Omental fat pad (tissue), 4 donors: Measurements from ENCODE around the gene EIF4A3. TPM values are rescaled to one million over a fixed set of nuclear protein-coding genes. Genes with fewer than 3 reads are reported as not detected.

ENCODE experiments used
- ATAC-seq: fragments of 150-250 bp; one replicate; pipeline ENCODE4 v1.9.1; 2016; ENCODE audit warnings: mild to moderate bottlenecking, moderate library complexity; ENCODE audit not compliant: low FRiP score
- DNase-seq: peaks from one replicate; pipeline ENCODE4 v3.0.0-alpha.2; 2019; ENCODE audit warnings: low spot score
- total RNA-seq, 4 donors: library from RNA; depleted of rRNA; stranded (reverse); fragments of >200 nt; gene quantifications; one replicate each; pipeline ENCODE4 v1.1.0, GENCODE V29; 2016
- TF ChIP-seq, protein P1 (sequence below), 3 donors: fragments of 450-650 bp; IDR thresholded peaks; one replicate each; pipeline ENCODE4 v1.5.1; 2016 to 2017; ENCODE audit warnings: antibody characterized with exemption in 3 of 3, mild to moderate bottlenecking in 3 of 3, moderate library complexity in 2 of 3

The EIF4A3 gene
- total RNA-seq, 4 donors from 2014 or later = 49.0 to 218 (median 112) TPM

DNA sequence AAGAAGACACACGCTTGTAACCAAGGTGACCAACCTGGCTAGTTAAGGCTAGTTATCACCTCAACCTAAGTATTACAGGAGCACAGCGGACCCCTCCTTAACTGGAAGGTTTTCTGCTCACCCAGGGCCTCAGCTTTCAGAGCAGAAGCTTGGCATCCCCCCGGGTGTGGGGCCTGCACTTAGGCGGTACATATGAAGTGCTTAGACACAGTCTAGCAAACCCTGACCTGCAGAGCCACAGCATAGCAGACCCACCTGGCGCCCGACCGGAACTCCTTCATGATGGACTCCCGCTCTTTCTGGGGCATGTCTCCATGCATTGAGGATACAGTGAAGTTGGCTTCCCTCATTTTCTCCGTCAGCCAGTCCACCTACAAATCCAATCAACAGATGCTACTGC, 9.8 kb downstream of the EIF4A3 start:
- ATAC-seq (no peak), DNase-seq (no peak)
- TF ChIP-seq, protein P1, sequence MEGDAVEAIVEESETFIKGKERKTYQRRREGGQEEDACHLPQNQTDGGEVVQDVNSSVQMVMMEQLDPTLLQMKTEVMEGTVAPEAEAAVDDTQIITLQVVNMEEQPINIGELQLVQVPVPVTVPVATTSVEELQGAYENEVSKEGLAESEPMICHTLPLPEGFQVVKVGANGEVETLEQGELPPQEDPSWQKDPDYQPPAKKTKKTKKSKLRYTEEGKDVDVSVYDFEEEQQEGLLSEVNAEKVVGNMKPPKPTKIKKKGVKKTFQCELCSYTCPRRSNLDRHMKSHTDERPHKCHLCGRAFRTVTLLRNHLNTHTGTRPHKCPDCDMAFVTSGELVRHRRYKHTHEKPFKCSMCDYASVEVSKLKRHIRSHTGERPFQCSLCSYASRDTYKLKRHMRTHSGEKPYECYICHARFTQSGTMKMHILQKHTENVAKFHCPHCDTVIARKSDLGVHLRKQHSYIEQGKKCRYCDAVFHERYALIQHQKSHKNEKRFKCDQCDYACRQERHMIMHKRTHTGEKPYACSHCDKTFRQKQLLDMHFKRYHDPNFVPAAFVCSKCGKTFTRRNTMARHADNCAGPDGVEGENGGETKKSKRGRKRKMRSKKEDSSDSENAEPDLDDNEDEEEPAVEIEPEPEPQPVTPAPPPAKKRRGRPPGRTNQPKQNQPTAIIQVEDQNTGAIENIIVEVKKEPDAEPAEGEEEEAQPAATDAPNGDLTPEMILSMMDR (IDR thresholded peaks at IDR 0.05) = no peak

DNA sequence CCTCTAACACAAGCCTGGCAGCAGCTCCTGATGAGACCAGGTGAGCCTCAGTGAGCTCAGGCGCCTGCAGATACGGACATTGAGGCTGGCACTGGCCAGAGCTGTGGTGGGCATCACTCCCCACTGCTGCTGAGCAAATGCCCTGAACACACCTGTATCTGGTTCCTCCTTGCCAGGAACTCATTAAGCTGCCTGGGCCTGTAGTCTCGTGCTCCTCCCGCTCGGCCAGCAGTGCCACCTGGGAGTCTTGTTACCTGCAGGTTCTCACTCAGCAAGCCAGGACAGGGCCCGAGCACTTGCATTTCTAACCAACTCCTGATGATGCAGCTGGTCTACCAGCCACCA, 13.3 kb downstream of the EIF4A3 start:
- ATAC-seq (no peak), DNase-seq (no peak)
- TF ChIP-seq, protein P1 (IDR thresholded peaks at IDR 0.05) = no peak

DNA sequence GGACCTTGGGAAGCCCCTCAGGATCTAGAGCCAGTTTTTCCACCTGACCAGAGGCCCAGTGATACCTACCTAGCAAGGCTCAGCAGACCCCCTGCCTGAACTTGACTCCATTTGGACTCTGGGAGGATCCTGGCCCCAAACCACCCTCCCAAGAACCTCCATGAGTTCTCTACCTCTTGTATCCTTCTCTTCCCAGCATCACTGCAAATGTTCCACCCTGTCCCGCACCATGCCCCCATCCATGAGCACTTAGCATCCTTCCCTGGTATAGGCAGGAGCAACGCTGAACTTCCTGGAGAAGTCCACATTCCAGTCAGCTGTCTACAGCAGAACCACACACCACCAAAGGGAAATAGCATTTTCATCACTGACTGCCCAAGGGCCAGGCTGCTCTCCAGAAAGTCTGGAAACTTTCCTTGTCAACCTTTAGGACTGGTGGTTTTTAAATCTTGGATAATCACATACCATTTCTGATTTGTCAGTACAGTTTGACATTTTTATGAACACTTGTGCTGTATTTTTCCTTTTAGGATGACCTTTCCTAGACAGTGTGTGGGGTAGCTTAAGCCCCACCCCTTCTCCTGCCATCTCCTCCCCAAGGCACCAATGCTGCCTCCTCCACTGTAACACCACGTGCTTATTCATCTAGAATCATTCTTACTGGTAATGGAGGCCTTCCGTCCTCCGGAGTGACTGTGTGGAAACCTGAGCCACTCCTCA, 13.9 kb downstream of the EIF4A3 start:
- ATAC-seq = no peak

DNA sequence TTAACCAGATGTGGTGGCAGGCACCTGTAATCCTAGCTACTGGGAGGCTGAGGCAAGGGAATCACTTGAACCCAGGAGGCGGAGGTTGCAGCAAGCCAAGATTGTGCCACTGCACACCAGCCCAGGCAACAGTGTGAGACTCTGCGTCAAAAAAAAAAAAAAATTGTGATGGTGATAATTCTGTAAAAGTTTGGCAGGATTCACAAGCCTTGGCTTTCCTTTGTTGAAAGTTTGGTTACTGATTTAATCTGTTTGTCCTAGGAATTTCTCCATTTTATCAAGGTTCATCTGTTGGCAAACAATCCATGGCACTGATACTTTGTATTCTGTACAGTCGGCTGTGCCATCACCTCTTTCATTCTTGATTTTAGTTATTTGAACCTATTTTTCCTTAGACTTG, 15.9 kb downstream of the EIF4A3 start:
- TF ChIP-seq, protein P1 (IDR thresholded peaks at IDR 0.05) = no peak
- no peak for ATAC-seq
- DNase-seq = no peak

More for the DNA sequence above, 13.9 kb downstream of the EIF4A3 start:
- no peak for DNase-seq
- TF ChIP-seq, protein P1 (IDR thresholded peaks at IDR 0.05) = no peak

DNA sequence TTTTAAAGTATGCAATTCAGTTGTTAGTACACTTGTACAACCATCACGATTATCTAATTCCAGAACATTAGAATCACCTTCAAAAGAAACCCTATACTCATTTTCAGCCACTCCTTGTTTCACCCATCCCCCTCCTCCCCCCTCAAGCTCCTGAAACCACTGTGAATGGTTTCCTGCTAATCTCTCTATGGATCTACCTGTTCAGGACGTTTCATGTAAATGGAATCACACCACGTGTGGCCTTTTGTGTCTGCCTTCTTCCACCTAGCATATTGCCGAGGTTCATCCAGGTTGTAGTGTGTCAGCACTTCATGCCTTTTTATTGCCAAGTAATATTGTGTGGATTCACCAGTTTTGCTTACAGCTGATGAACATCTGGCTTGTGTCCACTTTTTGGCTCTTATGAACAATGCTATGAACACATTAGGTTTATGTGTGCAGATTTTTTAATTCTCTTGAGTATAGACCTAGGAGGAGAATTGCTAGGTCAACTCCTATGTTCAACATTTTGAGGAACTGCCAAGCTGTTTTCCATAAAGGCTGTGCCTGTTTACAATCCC, 17.8 kb downstream of the EIF4A3 start:
- DNase-seq = no peak
- no peak for ATAC-seq
- TF ChIP-seq, protein P1 (IDR thresholded peaks at IDR 0.05) = no peak

DNA sequence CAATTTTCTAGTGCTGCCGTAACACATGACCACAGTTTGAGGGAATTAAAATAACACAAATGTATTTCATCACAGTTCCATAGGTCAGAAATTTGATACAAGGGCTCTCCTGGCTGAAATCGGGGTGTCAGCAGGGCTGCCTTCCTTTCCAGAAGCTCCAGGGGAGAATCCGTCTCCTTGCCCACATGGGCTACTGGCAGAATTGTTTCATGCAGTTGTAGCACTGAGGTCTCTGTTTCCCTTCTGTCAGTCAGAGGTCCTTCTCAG, 20.5 kb downstream of the EIF4A3 start:
- TF ChIP-seq, protein P1 (IDR thresholded peaks at IDR 0.05) = no peak
- ATAC-seq (no peak), DNase-seq (no peak)
